PC-3 (cell line): ENCODE results near the gene RAB30. TPM values are rescaled to one million over a fixed set of nuclear protein-coding genes. Genes with fewer than 3 reads are reported as not detected.

Experiments used
- ATAC-seq: fragments of 200-7000 bp; cut with Tn5 transposase; 2 replicates; pipeline ENCODE4 v1.9.1; 2020; ENCODE audit warnings: mild to moderate bottlenecking, moderate library complexity
- BruUV-seq: library from RNA; stranded (reverse); fragments of 400-500 nt; replicated peaks from 2 replicates; lab custom pipeline; 2021; lab: Mats Ljungman, UMichigan
- CTCF ChIA-PET: fragments of 300-600 bp; sonication (Branson Sonifier 250); formaldehyde crosslinking; loops from one replicate; lab custom pipeline; 2022; ENCODE audit warnings: antibody characterized with exemption; lab: Charles Lee
- POLR2A ChIA-PET: fragments of 300-600 bp; sonication (Branson Sonifier 250); formaldehyde crosslinking; loops from one replicate; lab custom pipeline; 2022; ENCODE audit warnings: antibody characterized with exemption; ENCODE audit not compliant: unreplicated experiment; lab: Charles Lee
- DNase-seq: peaks from one replicate; pipeline ENCODE4 v3.0.0-alpha.2; 2015
- H2AFZ ChIP-seq: fragments of 300-600 bp; sonication (generic); 2 replicates; pipeline ENCODE4 v1.6.0; 2016; ENCODE audit warnings: antibody characterized with exemption, low read length
- H3F3A ChIP-seq: fragments of 300-600 bp; sonication (generic); one replicate; pipeline ENCODE4 v1.6.0; 2017; ENCODE audit warnings: antibody characterized with exemption, low read length, control low read depth, mild to moderate bottlenecking; ENCODE audit not compliant: unreplicated experiment
- H3K27ac ChIP-seq: fragments of 300-600 bp; sonication (generic); 2 replicates; pipeline ENCODE4 v1.5.1; 2016; ENCODE audit warnings: mild to moderate bottlenecking, low read length
- H3K27me3 ChIP-seq: fragments of 300-600 bp; sonication (generic); 2 replicates; pipeline ENCODE4 v1.6.1; 2016; ENCODE audit warnings: low read length, mixed read lengths
- H3K36me3 ChIP-seq: fragments of 300-600 bp; sonication (generic); 2 replicates; pipeline ENCODE4 v1.6.1; 2016; ENCODE audit warnings: low read depth, mixed run types, low read length, mixed read lengths
- H3K4me1 ChIP-seq: fragments of 300-600 bp; sonication (generic); 2 replicates; pipeline ENCODE4 v1.5.1; 2016; ENCODE audit warnings: low read length; ENCODE audit not compliant: insufficient read depth
- H3K4me2 ChIP-seq: fragments of 300-600 bp; sonication (generic); 2 replicates; pipeline ENCODE4 v1.6.0; 2016; ENCODE audit warnings: low read length
- H3K4me3 ChIP-seq: fragments of 300-600 bp; sonication (generic); 2 replicates; pipeline ENCODE4 v1.5.1; 2016; ENCODE audit warnings: mild to moderate bottlenecking, low read length, mixed read lengths
- H3K79me2 ChIP-seq: fragments of 300-600 bp; sonication (generic); 2 replicates; pipeline ENCODE4 v1.6.1; 2017; ENCODE audit warnings: low read length, mixed read lengths
- H3K9ac ChIP-seq: fragments of 300-600 bp; sonication (generic); 2 replicates; pipeline ENCODE4 v1.6.0; 2016; ENCODE audit warnings: mild to moderate bottlenecking, low read length
- H3K9me2 ChIP-seq: fragments of 300-600 bp; sonication (generic); replicated peaks from 2 replicates; pipeline ENCODE4 v1.6.1; 2016; ENCODE audit warnings: mixed run types, low read length, mixed read lengths
- H3K9me3 ChIP-seq: fragments of 300-600 bp; sonication (generic); 2 replicates; pipeline ENCODE4 v1.6.1; 2016; ENCODE audit warnings: low read length, mixed read lengths
- H4K20me1 ChIP-seq: fragments of 300-600 bp; sonication (generic); 2 replicates; pipeline ENCODE4 v1.6.1; 2016; ENCODE audit warnings: low read length, mixed read lengths
- EZH2 ChIP-seq: fragments of 300-600 bp; sonication (generic); IDR thresholded peaks from one replicate; pipeline ENCODE4 v1.6.1; 2017; ENCODE audit warnings: antibody characterized with exemption, mild to moderate bottlenecking, low read length; ENCODE audit not compliant: unreplicated experiment
- EZH2phosphoT487 ChIP-seq: fragments of 300-600 bp; sonication (generic); IDR thresholded peaks from 2 replicates; pipeline ENCODE4 v1.6.1; 2018; ENCODE audit warnings: mild to moderate bottlenecking, antibody characterized with exemption, low read length, borderline replicate concordance
- intact Hi-C: fragments of 100-400 bp; cut with micrococcal nuclease; formaldehyde crosslinking; loops from 2 replicates; pipeline ENCODE4 v1.9.0; 2023
- total RNA-seq: library from RNA; depleted of rRNA; stranded (reverse); fragments of >200 nt; gene quantifications from 2 replicates; pipeline ENCODE4 v1.2.3, GENCODE V29; 2014
- TF ChIP-seq, protein P1 (sequence below): fragments of 300-600 bp; sonication (generic); conservative IDR thresholded peaks from 2 replicates; pipeline ENCODE4 v1.5.1; 2017; ENCODE audit warnings: antibody characterized with exemption, low read depth, mild to moderate bottlenecking, low read length

The RAB30 gene
- total RNA-seq, 1 experiment from 2014 or later = 6.6 TPM

DNA sequence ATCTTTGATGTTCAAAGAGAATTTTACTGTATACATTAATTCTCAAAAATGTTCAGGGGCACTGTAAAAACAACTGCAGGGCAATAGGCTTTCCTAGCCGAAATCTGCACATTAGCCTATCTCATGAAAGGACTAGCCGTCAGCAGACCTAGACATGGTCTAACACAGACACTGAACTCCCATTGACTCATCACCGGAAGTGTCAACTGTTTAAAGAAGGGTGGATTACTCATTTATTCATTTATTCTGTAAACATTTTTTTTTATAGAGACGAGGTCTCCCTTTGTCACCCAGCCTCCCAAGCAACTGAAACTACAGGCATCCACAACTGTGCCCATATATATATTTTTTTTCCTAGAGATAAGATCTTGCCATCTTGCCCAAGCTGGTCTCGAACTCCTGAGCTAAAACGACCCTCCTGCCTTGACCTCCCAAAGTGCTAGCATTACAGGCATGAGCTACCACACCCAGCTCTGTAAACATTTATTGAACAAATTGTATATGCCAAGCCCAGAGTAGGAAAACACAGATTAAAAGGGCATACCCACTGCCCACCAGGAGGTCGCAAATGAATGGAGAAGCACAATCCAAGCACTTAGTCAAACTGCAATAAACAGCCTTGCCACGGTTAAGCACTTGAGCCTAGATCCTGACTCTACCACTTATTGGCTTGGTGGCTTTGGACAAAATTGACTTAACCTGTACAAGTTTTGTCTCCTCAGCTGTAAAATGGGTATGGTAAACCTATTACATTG is 26.6 kb downstream of the RAB30 start:
- Histone ChIP-seq H3K27ac (peak overlapping the region; percentile 70), H3K9ac (peak overlapping the region; percentile 13; the same call in 1 of the 2 replicates)
- peak; percentile 96 for ATAC-seq

DNA sequence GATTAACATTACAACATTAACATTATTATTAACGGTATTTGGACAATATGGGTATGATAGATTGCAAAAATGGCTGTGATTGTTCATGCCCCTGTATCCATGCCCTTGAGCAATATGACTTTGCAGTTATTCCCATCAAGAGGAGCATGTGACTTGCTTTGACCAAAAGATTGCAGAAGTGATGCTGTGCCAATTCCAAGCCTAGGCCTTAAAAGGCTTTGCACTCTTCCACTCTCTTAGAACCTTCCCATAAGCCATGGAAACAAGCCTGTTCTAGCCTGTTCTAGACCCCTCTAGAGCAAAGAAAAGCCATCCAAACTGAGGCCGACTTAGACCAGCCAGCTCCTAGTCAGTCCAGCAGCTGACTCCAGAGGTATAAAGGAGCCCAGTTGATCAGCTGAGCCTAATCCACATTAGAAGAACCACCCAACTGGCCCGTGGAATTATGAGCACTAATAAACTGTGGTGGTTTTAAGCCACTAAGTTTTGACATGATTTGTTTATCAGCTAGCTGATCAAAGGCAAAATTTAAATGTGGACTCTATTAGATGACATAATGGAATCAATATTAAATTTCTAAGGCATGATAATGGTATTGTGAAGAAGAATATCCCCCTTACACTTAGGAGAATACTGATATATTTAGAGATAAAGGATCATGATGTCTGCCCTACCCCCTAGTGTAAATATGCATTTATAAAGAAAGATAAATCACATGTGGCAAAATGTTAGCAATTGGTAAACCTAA is 28.6 kb downstream of the RAB30 start:
- Histone ChIP-seq H3K4me1 (peaks cover 45% of the 10 kb centered on the region), H3K27ac (no peak overlapping the region), H4K20me1 (no peaks in the 10 kb centered on the region), H3K9me3 (no peaks in the 10 kb centered on the region), H3K9ac (no peak overlapping the region), H3K27me3 (no peaks in the 10 kb centered on the region), H3K79me2 (peaks cover 23% of the 10 kb centered on the region; the same call in 1 of the 2 replicates), H3F3A (no peaks in the 10 kb centered on the region), H3K9me2 (no peaks in the 10 kb centered on the region), H3K4me3 (no peak overlapping the region), H3K4me2 (no peak overlapping the region), H3K36me3 (no peaks in the 10 kb centered on the region), H2AFZ (no peak overlapping the region)
- no peak for ATAC-seq
- ChIA-PET CTCF (no interaction called here), POLR2A (no interaction called here)
- DNase-seq = no peak
- intact Hi-C loops = no loop called here
- no TSS peak for BruUV-seq
- TF ChIP-seq, protein P1, sequence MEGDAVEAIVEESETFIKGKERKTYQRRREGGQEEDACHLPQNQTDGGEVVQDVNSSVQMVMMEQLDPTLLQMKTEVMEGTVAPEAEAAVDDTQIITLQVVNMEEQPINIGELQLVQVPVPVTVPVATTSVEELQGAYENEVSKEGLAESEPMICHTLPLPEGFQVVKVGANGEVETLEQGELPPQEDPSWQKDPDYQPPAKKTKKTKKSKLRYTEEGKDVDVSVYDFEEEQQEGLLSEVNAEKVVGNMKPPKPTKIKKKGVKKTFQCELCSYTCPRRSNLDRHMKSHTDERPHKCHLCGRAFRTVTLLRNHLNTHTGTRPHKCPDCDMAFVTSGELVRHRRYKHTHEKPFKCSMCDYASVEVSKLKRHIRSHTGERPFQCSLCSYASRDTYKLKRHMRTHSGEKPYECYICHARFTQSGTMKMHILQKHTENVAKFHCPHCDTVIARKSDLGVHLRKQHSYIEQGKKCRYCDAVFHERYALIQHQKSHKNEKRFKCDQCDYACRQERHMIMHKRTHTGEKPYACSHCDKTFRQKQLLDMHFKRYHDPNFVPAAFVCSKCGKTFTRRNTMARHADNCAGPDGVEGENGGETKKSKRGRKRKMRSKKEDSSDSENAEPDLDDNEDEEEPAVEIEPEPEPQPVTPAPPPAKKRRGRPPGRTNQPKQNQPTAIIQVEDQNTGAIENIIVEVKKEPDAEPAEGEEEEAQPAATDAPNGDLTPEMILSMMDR = no peak
- TF ChIP-seq EZH2 (no peak), EZH2phosphoT487 (no peak)

More for the DNA sequence above, 26.6 kb downstream of the RAB30 start:
- DNase-seq = peak; percentile 95
- Histone ChIP-seq H3K4me2 (peak overlapping the region; percentile 75), H4K20me1 (no peaks in the 10 kb centered on the region), H3K36me3 (no peaks in the 10 kb centered on the region), H3K9me2 (no peaks in the 10 kb centered on the region), H3K4me1 (peaks cover 45% of the 10 kb centered on the region), H3K27me3 (no peaks in the 10 kb centered on the region), H2AFZ (peak overlapping the region; percentile 45; the same call in 1 of the 2 replicates), H3K9me3 (no peaks in the 10 kb centered on the region), H3K79me2 (peaks cover 23% of the 10 kb centered on the region; the same call in 1 of the 2 replicates), H3F3A (no peaks in the 10 kb centered on the region), H3K4me3 (peak overlapping the region; percentile 37; the same call in 1 of the 2 replicates)
- ChIA-PET POLR2A (interaction anchor here (0.6 kb wide), 1 partner anchor 26 kb away, joined by 4 read pairs; no protein-coding TSS in a partner anchor), CTCF (no interaction called here)
- no TSS peak for BruUV-seq
- TF ChIP-seq EZH2 = no peak
- intact Hi-C loops = loop anchor here (2.0 kb wide), 2 partner anchors 38 to 326 kb away; no protein-coding TSS in a partner anchor

DNA sequence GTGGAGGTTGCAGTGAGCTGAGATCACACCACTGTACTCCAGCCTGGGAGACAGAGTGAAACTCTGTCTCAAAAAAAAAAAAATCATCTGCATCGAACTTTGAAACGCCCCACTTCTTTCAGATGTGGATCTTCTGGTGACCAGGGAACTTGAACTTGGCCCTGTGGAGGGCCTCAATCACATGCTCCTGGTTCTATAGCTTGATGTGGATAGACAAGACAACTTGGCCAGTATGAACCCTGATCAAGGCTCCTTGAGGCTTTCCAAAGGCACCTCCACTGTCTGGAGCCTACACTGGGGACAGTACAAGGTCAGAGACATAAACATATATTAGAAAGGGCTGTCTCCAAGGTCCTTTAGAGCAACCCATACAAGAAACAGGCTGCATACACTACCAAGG is 30.6 kb downstream of the RAB30 start:
- no peaks in the 10 kb centered on the region for H3K9me2 ChIP-seq
- BruUV-seq = no TSS peak
- H3F3A ChIP-seq = no peaks in the 10 kb centered on the region
- H3K36me3 ChIP-seq = no peaks in the 10 kb centered on the region
- no peak overlapping the region for H3K9ac ChIP-seq
- no peak overlapping the region for H3K4me3 ChIP-seq
- H3K27me3 ChIP-seq = no peaks in the 10 kb centered on the region
- TF ChIP-seq, protein P1 = no peak
- DNase-seq (no peak), ATAC-seq (no peak)
- H3K27ac ChIP-seq = no peak overlapping the region
- H3K9me3 ChIP-seq = no peaks in the 10 kb centered on the region
- H4K20me1 ChIP-seq = no peaks in the 10 kb centered on the region
- H3K4me2 ChIP-seq = no peak overlapping the region
- ChIA-PET CTCF (no interaction called here), POLR2A (no interaction called here)
- peaks cover 13% of the 10 kb centered on the region; the same call in 1 of the 2 replicates for H3K79me2 ChIP-seq
- peaks cover 29% of the 10 kb centered on the region for H3K4me1 ChIP-seq
- no peak overlapping the region for H2AFZ ChIP-seq
- intact Hi-C loops = no loop called here
